DMS53 (cell line): ENCODE data around the gene IMPG2.
A peak's percentile ranks its signal among the peaks of the same experiment; 100 is the strongest.

ENCODE experiments used
- DNase-seq: peaks from one replicate; lab custom pipeline; 2025; lab: John Stamatoyannopoulos, UW

Gene IMPG2

GRCh38 chr3:101273608-101274007 lies 46.8 kb downstream of the IMPG2 start:
- no peak for DNase-seq

- DNase-seq, result no peak
These were observed 47.2 kb downstream of the IMPG2 start for GRCh38 chr3:101273156-101273555.

GRCh38 chr3:101271728-101272127 lies 48.6 kb downstream of the IMPG2 start:
- DNase-seq, result no peak

GRCh38 chr3:101270149-101270548 lies 50.2 kb downstream of the IMPG2 start:
- peak; percentile 79 for DNase-seq

GRCh38 chr3:101268971-101269671 lies 51.3 kb downstream of the IMPG2 start:
- DNase-seq, result no peak

GRCh38 chr3:101268141-101268540 lies 52.2 kb downstream of the IMPG2 start:
- no peak for DNase-seq

- DNase-seq, result no peak
These were observed 53.8 kb downstream of the IMPG2 start for GRCh38 chr3:101266566-101266965.

- no peak for DNase-seq
These were observed 54.3 kb downstream of the IMPG2 start for GRCh38 chr3:101266071-101266470.

GRCh38 chr3:101262393-101263240 lies 57.8 kb downstream of the IMPG2 start:
- peak; percentile 73 for DNase-seq

GRCh38 chr3:101261506-101261905 lies 58.9 kb downstream of the IMPG2 start:
- DNase-seq, result no peak

GRCh38 chr3:101259485-101260341 lies 60.7 kb downstream of the IMPG2 start:
- DNase-seq, result peak; percentile 80

GRCh38 chr3:101256511-101256910 lies 63.9 kb downstream of the IMPG2 start:
- no peak for DNase-seq

GRCh38 chr3:101255441-101255840 lies 64.9 kb downstream of the IMPG2 start:
- peak; percentile 24 for DNase-seq

- no peak for DNase-seq
These were observed 67.0 kb downstream of the IMPG2 start for GRCh38 chr3:101253396-101253795.

- no peak for DNase-seq
These were observed 67.4 kb downstream of the IMPG2 start for GRCh38 chr3:101252945-101253344.

- no peak for DNase-seq
These were observed 68.1 kb downstream of the IMPG2 start for GRCh38 chr3:101252307-101252706.

- DNase-seq, result no peak
These were observed 68.9 kb downstream of the IMPG2 start for GRCh38 chr3:101251441-101251840.

GRCh38 chr3:101249522-101249921 lies 70.9 kb downstream of the IMPG2 start:
- no peak for DNase-seq

- no peak for DNase-seq
These were observed 71.6 kb downstream of the IMPG2 start for GRCh38 chr3:101248736-101249135.

GRCh38 chr3:101244212-101244575 lies 76.2 kb downstream of the IMPG2 start:
- no peak for DNase-seq

- no peak for DNase-seq
These were observed 76.8 kb downstream of the IMPG2 start for GRCh38 chr3:101243285-101244211.
